HepG2 (cell line): ENCODE results near the gene CEBPB. TPM values are rescaled to one million over a fixed set of nuclear protein-coding genes. Genes with fewer than 3 reads are reported as not detected.
A peak's percentile ranks its signal among the peaks of the same experiment; 100 is the strongest.

Experiments used
- CC2D1A ChIP-seq: sonication (generic); formaldehyde crosslinking; IDR thresholded peaks from 2 replicates; pipeline ENCODE4 v1.8.1; 2023; ENCODE audit warnings: mild to moderate bottlenecking, missing genetic modification reagents
- CEBPG ChIP-seq: IDR thresholded peaks from 2 replicates; pipeline ENCODE4 v1.6.1; 2016
- EZH2 ChIP-seq: conservative IDR thresholded peaks from 2 replicates; pipeline ENCODE4 v1.6.1; 2012; ENCODE audit warnings: mild to moderate bottlenecking, low read depth, low read length, moderate library complexity
- FOXO4 ChIP-seq: sonication (generic); formaldehyde crosslinking; conservative IDR thresholded peaks from 2 replicates; pipeline ENCODE4 v1.8.1; 2023; ENCODE audit warnings: missing genetic modification reagents
- HNRNPL ChIP-seq: fragments of 200-400 bp; formaldehyde crosslinking; IDR thresholded peaks from 2 replicates; pipeline ENCODE4 v1.6.1; 2017; ENCODE audit warnings: mild to moderate bottlenecking, low read depth, low read length
- MTA1 ChIP-seq: sonication (generic); formaldehyde crosslinking; IDR thresholded peaks from 2 replicates; pipeline ENCODE4 v1.4.0; 2020; ENCODE audit warnings: missing genetic modification reagents, mild to moderate bottlenecking, borderline replicate concordance
- NKX3-1 ChIP-seq: sonication (generic); formaldehyde crosslinking; IDR thresholded peaks from 2 replicates; pipeline ENCODE4 v1.5.0; 2020; ENCODE audit warnings: missing genetic modification reagents
- POLR2A ChIP-seq, 2 experiments: IDR thresholded peaks; 2 replicates each; pipeline ENCODE4 v1.6.1; 2011; ENCODE audit warnings: low read depth in 2 of 2, low read length in 2 of 2, mild to moderate bottlenecking in 1 of 2, moderate library complexity in 1 of 2; ENCODE audit not compliant: insufficient read depth in 1 of 2
- REXO4 ChIP-seq: sonication (generic); formaldehyde crosslinking; IDR thresholded peaks from 2 replicates; pipeline ENCODE4 v1.8.0; 2022; ENCODE audit warnings: missing genetic modification reagents, mild to moderate bottlenecking, borderline replicate concordance
- SAP130 ChIP-seq: IDR thresholded peaks from 2 replicates; pipeline ENCODE4 v1.6.1; 2016; ENCODE audit warnings: low read depth
- SMAD1 ChIP-seq: sonication (generic); formaldehyde crosslinking; IDR thresholded peaks from 2 replicates; pipeline ENCODE4 v1.4.0; 2020; ENCODE audit warnings: missing genetic modification reagents, low read depth, mild to moderate bottlenecking, borderline replicate concordance
- SP2 ChIP-seq: sonication (generic); formaldehyde crosslinking; IDR thresholded peaks from 2 replicates; pipeline ENCODE4 v1.5.1; 2020; ENCODE audit warnings: mild to moderate bottlenecking, missing genetic modification reagents
- TFAP4 ChIP-seq: sonication (generic); IDR thresholded peaks from 2 replicates; pipeline ENCODE4 v1.6.1; 2016; ENCODE audit warnings: low read depth, borderline replicate concordance
- YY1 ChIP-seq: IDR thresholded peaks from 2 replicates; pipeline ENCODE4 v1.6.1; 2011; ENCODE audit warnings: low read length, low read depth, moderate library complexity, mild to moderate bottlenecking; ENCODE audit not compliant: insufficient read depth, insufficient replicate concordance
- ZNF530 ChIP-seq: sonication (generic); formaldehyde crosslinking; IDR thresholded peaks from 2 replicates; pipeline ENCODE4 v1.5.0; 2020; ENCODE audit warnings: low read depth, mild to moderate bottlenecking, missing genetic modification reagents
- ZNF543 ChIP-seq: sonication (generic); formaldehyde crosslinking; IDR thresholded peaks from 2 replicates; pipeline ENCODE4 v1.4.0; 2020; ENCODE audit warnings: mild to moderate bottlenecking, missing genetic modification reagents
- ZNF569 ChIP-seq: sonication (generic); formaldehyde crosslinking; IDR thresholded peaks from 2 replicates; pipeline ENCODE4 v1.5.0; 2020; ENCODE audit warnings: mild to moderate bottlenecking, missing genetic modification reagents, moderate library complexity, borderline replicate concordance
- ZNF652 ChIP-seq: IDR thresholded peaks from 2 replicates; pipeline ENCODE4 v1.6.1; 2016; ENCODE audit warnings: low read depth, borderline replicate concordance
- polyA plus RNA-seq, 8 experiments: library from polyadenylated mRNA; depleted of rRNA in 3 of 8; stranded (reverse) in 7 of 8; unstranded in 1 of 8; fragments of >200 nt; fragmentation: Illumina TruSeq in 4 of 8; extraction: Trizol in 4 of 8; gene quantifications; 2 replicates each; pipeline versions ENCODE4 v1.2.1 to v1.2.3, GENCODE V29; 2011 to 2016; ENCODE audit warnings: low read depth in 4 of 8, missing spikeins in 1 of 8, mixed read lengths in 1 of 8; ENCODE audit not compliant: insufficient read depth in 1 of 8
- total RNA-seq, 5 experiments: library from RNA; depleted of rRNA; stranded (reverse); fragments of >200 nt; fragmentation: Illumina TruSeq; extraction: Trizol; gene quantifications; 2 replicates each; pipeline ENCODE4 v1.2.3, GENCODE V29; 2016; ENCODE audit warnings: low read depth in 1 of 5
- TF ChIP-seq, protein P1 (sequence below): sonication (generic); formaldehyde crosslinking; IDR thresholded peaks from 2 replicates; pipeline ENCODE4 v1.4.0; 2020; ENCODE audit warnings: missing genetic modification reagents
- TF ChIP-seq, protein P2 (sequence below): sonication (generic); formaldehyde crosslinking; IDR thresholded peaks from 2 replicates; pipeline ENCODE4 v1.4.0; 2020; ENCODE audit warnings: mild to moderate bottlenecking, missing genetic modification reagents

Gene CEBPB
- total and polyA plus RNA-seq, 2 of the 13 experiments (the other 11 are each of a cell fraction or from before 2014, with no cell fraction given): 18.5 to 28.2 TPM

DNA sequence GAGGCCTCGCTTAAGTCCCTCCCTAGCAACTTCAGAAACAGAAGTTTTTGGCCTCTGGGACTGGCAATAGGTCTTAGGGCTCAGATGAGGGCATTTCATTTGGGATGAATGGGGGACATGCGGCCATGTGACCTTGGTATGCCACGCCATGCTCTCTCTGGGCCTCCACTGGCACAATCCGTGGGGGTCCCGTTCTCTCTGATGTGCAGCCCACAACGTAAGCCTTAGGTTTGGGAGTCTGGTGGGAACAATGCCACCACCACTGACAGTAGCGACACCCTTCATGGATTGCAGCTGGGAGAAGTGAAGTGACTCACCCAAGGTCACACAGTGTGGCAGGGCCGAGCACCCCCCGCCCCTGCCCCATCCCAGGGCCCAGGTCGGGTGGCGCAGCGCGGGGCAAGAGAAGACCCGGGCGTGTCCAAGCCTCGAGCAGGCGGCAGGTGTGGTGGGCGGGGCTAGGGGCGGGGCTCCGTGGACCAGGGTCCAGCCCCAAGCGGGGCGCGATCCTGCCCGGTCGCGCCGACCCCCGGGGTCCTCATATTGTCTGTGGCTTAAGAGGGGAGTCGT, 864 bp upstream of the CEBPB start (continued):
- TF ChIP-seq, protein P1, sequence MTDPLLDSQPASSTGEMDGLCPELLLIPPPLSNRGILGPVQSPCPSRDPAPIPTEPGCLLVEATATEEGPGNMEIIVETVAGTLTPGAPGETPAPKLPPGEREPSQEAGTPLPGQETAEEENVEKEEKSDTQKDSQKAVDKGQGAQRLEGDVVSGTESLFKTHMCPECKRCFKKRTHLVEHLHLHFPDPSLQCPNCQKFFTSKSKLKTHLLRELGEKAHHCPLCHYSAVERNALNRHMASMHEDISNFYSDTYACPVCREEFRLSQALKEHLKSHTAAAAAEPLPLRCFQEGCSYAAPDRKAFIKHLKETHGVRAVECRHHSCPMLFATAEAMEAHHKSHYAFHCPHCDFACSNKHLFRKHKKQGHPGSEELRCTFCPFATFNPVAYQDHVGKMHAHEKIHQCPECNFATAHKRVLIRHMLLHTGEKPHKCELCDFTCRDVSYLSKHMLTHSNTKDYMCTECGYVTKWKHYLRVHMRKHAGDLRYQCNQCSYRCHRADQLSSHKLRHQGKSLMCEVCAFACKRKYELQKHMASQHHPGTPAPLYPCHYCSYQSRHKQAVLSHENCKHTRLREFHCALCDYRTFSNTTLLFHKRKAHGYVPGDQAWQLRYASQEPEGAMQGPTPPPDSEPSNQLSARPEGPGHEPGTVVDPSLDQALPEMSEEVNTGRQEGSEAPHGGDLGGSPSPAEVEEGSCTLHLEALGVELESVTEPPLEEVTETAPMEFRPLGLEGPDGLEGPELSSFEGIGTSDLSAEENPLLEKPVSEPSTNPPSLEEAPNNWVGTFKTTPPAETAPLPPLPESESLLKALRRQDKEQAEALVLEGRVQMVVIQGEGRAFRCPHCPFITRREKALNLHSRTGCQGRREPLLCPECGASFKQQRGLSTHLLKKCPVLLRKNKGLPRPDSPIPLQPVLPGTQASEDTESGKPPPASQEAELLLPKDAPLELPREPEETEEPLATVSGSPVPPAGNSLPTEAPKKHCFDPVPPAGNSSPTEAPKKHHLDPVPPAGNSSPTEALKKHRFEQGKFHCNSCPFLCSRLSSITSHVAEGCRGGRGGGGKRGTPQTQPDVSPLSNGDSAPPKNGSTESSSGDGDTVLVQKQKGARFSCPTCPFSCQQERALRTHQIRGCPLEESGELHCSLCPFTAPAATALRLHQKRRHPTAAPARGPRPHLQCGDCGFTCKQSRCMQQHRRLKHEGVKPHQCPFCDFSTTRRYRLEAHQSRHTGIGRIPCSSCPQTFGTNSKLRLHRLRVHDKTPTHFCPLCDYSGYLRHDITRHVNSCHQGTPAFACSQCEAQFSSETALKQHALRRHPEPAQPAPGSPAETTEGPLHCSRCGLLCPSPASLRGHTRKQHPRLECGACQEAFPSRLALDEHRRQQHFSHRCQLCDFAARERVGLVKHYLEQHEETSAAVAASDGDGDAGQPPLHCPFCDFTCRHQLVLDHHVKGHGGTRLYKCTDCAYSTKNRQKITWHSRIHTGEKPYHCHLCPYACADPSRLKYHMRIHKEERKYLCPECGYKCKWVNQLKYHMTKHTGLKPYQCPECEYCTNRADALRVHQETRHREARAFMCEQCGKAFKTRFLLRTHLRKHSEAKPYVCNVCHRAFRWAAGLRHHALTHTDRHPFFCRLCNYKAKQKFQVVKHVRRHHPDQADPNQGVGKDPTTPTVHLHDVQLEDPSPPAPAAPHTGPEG: peak; percentile 83; the same call in 1 of the 2 replicates
- TF ChIP-seq MTA1 (CRISPR knock-in tag) (no peak), ZNF543 (CRISPR knock-in tag) (no peak; the same call in 1 of the 2 replicates), REXO4 (0 out of 2 replicates have a peak, but pooled peaks have one; percentile 18), SP2 (CRISPR knock-in tag) (peak; percentile 24), HNRNPL (peak; percentile 79; the same call in 1 of the 2 replicates), SAP130 (CRISPR knock-in tag) (peak; percentile 45), CEBPG (CRISPR knock-in tag) (peak; percentile 15; the same call in 1 of the 2 replicates), ZNF569 (CRISPR knock-in tag) (no peak; the same call in 1 of the 2 replicates), EZH2 (no peak), POLR2A (IDR thresholded peaks at IDR 0.05; ENCODE audit: insufficient read depth in 1 of 2, low read depth in 2 of 2, low read length in 2 of 2) (no peak), ZNF652 (no peak), NKX3-1 (CRISPR knock-in tag) (no peak), CC2D1A (CRISPR knock-in tag) (no peak), ZNF530 (no peak), SMAD1 (CRISPR knock-in tag) (no peak), TFAP4 (peak; percentile 59; the same call in 1 of the 2 replicates), FOXO4 (no peak), YY1 (peak; percentile 5)
- TF ChIP-seq, protein P2, sequence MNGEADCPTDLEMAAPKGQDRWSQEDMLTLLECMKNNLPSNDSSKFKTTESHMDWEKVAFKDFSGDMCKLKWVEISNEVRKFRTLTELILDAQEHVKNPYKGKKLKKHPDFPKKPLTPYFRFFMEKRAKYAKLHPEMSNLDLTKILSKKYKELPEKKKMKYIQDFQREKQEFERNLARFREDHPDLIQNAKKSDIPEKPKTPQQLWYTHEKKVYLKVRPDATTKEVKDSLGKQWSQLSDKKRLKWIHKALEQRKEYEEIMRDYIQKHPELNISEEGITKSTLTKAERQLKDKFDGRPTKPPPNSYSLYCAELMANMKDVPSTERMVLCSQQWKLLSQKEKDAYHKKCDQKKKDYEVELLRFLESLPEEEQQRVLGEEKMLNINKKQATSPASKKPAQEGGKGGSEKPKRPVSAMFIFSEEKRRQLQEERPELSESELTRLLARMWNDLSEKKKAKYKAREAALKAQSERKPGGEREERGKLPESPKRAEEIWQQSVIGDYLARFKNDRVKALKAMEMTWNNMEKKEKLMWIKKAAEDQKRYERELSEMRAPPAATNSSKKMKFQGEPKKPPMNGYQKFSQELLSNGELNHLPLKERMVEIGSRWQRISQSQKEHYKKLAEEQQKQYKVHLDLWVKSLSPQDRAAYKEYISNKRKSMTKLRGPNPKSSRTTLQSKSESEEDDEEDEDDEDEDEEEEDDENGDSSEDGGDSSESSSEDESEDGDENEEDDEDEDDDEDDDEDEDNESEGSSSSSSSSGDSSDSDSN: no peak
